Measurements from ENCODE around the gene ZNF688. TPM values are rescaled to one million over a fixed set of nuclear protein-coding genes. Genes with fewer than 3 reads are reported as not detected.

The ZNF688 gene
- total and polyA plus RNA-seq, 2 experiments from 2014 or later, result 4.0 to 4.4 TPM

GRCh38 chr16:30552956-30553355, 18.6 kb downstream of the ZNF688 start:
- ATAC-seq (no peak), DNase-seq (ENCODE audit: low spot score) (no peak)
- peaks cover 2% of the 10 kb centered on the region for H3K27me3 Mint-ChIP-seq (ENCODE audit: insufficient read depth, low read depth, poor library complexity)
- no peak overlapping the region for H3K4me2 ChIP-seq
- H3F3A ChIP-seq (replicated peaks; ENCODE audit: low read depth), result 0 out of 2 replicates have a peak, but pooled peaks cover 3% of the 10 kb centered on the region
- H3K27me3 ChIP-seq (ENCODE audit: insufficient read depth), result no peaks in the 10 kb centered on the region
- no peak overlapping the region for H3K4me3 Mint-ChIP-seq
- H4K20me1 ChIP-seq (replicated peaks; ENCODE audit: insufficient read depth), result no peaks in the 10 kb centered on the region
- peaks cover 3% of the 10 kb centered on the region; the same call in 1 of the 2 replicates for H3K79me2 ChIP-seq (replicated peaks; ENCODE audit: insufficient read depth)
- H3K4me3 ChIP-seq, result no peak overlapping the region
- TF ChIP-seq EZH2phosphoT487 (IDR thresholded peaks at IDR 0.05; ENCODE audit: unreplicated experiment), result no peak
- no peak for TF ChIP-seq ZNF331 (CRISPR knock-in tag; IDR thresholded peaks at IDR 0.05; ENCODE audit: low read depth)
- no peak for TF ChIP-seq POLR2AphosphoS5 (IDR thresholded peaks at IDR 0.05; ENCODE audit: low read depth)
- no peak for TF ChIP-seq CREB1 (CRISPR knock-in tag; IDR thresholded peaks at IDR 0.05; ENCODE audit: low read depth)
- TF ChIP-seq EZH2 (IDR thresholded peaks at IDR 0.05; ENCODE audit: low read depth, unreplicated experiment), result no peak
- no peak for TF ChIP-seq CTCF (conservative IDR thresholded peaks at IDR 0.05; ENCODE audit: low read depth in 2 of 2)
- TF ChIP-seq JUNB (IDR thresholded peaks at IDR 0.05; ENCODE audit: unreplicated experiment), result no peak
- no peak for TF ChIP-seq REST (IDR thresholded peaks at IDR 0.05; ENCODE audit: unreplicated experiment)
- TF ChIP-seq ZNF462 (CRISPR knock-in tag; IDR thresholded peaks at IDR 0.05), result no peak
- no peak for TF ChIP-seq STAT1 (IDR thresholded peaks at IDR 0.05; ENCODE audit: unreplicated experiment)
- H3K27ac Mint-ChIP-seq, result no peak overlapping the region
- no peaks in the 10 kb centered on the region for H3K9me2 ChIP-seq (ENCODE audit: insufficient read depth)
- H3K36me3 ChIP-seq (ENCODE audit: insufficient read depth), result no peaks in the 10 kb centered on the region; the same call in 1 of the 2 replicates
- no peaks in the 10 kb centered on the region for H3K9me3 Mint-ChIP-seq
- H3K4me1 Mint-ChIP-seq, result peaks cover 20% of the 10 kb centered on the region
- no peak overlapping the region for H3K27ac ChIP-seq (ENCODE audit: low read depth)
- H2AFZ ChIP-seq, result no peak overlapping the region
- peaks cover 21% of the 10 kb centered on the region for H3K36me3 Mint-ChIP-seq (ENCODE audit: low read depth)
- peaks cover 24% of the 10 kb centered on the region for H3K4me1 ChIP-seq (ENCODE audit: insufficient read depth)

All from GM23338 (cell line).